Activated T-cell treated with anti-CD3 and anti-CD28 coated beads, Interleukin-2, amount 50 U/mL, for 1 hour (primary cell): ENCODE data around the gene MCM6.

Source experiments
- DNase-seq: peaks from one replicate; pipeline ENCODE4 v3.0.0-alpha.2; 2020

The MCM6 gene

GRCh38 chr2:135853401-135853800 is 22.8 kb downstream of the MCM6 start:
- DNase-seq, result no peak

DNA sequence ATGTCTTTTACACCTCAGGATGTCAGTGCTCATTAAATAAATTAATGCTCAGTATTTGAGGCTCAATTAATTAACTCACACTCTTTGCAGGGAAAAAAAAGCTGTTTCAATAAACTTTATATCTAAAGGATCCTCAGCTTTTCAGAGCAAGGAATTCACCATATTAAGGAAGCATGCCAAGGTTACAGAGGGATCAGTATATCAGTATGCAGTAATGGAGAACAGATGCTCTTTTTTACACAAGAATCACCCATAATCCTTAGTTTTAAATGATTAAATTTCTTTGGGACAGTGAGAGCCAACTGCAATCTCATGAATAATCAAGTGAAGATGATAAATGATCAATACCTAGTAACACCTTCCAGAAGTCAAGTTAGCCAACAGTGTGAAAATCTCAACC is 24.4 kb downstream of the MCM6 start:
- no peak for DNase-seq

GRCh38 chr2:135850892-135851668 is 25.2 kb downstream of the MCM6 start:
- no peak for DNase-seq

DNA sequence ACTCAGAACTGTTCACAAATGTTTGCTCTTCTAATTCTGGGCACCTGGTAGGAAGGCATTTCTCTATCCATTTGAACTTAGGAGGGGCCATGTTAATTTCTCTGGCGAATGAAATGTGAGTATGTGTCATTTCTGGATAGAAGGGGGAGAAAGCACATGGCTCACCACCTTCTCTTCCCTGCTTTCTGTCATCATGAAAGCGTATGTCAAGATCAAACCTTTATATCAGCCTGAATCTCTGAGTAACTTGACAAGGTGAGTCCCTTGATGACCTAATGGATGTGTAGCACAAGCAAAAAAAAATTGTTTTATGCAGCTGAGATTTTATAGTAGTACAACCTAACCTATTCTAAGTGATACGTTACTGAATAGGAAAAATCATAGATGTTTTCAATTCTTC is 27.2 kb downstream of the MCM6 start:
- DNase-seq, result no peak

DNA sequence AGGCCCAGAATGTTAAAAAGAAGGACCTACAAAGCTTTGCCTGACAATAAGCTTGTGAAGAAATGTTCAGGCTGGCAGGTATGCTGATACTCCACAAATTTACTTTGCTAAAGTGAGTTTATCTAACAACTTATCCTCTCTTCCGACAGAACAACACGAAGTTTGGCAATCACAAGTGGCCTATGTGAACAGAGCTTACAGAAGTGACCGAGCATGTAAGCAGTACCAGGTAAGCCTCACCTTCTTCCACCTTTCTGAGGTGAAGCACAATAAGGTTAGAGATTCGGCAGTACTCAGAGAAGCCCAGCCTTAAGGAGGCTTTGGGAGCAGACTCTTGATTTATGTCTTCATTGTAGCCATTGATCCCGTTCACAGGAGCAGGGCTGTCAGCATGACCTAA is 30.2 kb downstream of the MCM6 start:
- DNase-seq, result no peak

- DNase-seq, result no peak
These were observed 31.0 kb downstream of the MCM6 start for GRCh38 chr2:135845257-135845656.

GRCh38 chr2:135844301-135844895 is 31.8 kb downstream of the MCM6 start:
- DNase-seq, result no peak

DNA sequence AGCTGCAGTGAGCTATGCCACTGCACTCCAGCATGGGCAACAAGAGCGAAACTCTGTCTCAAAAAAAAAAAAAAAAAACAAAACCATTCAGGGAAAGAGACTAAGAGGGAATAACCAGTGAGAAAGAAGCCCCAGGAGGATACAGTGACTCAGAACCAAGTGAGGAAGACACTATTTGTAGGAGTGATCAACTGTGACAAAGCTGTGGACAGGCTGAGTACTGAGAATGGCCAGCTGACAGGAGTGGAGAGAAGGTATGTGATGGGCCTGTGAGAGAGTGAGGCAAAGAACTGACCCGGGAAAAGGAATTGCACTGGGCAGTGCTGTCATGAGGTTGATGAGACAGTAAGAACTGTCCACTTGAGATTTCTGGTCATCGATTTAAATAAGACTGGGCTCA is 32.6 kb downstream of the MCM6 start:
- no peak for DNase-seq

DNA sequence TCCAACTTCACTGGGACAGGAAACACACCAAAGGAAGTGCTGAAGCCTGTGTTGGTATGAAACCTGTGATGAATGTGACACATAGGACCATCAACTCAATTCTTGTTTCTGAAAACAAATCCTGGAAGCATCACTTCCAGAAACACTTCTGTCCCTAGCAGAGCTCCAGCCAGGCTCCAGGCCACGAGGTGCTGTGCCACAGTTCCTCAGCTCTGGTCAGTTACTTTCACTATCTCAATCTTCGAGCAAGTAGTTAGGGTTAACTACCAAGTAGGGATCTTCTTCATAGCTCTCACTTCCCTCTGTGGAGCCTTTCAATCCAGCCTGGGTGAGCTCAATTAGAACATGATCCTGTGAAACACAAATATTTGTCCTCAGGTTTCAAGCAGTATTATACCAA is 35.6 kb downstream of the MCM6 start:
- DNase-seq, result no peak

- DNase-seq, result no peak
These were observed 36.5 kb downstream of the MCM6 start for GRCh38 chr2:135839713-135840112.

DNA sequence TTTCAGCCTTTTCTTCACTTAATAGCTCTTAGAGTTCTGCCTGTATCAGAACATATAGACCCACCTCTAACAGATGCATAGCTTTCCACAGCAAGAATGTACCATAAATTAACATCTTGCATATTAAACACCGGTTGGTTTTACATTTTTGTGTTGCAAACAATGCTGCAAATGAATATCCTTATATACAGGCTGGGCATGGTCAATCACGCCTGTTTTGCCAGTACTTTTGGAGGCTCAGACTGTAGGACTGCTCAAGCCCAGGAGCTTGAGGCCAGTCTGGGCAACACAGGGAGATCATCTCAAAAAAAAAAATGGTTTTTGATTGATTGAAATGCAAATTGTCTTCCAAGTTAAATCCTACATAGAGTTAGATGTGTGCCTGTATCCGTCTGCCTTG is 37.7 kb downstream of the MCM6 start:
- DNase-seq, result no peak

- DNase-seq, result no peak
These were observed 39.5 kb downstream of the MCM6 start, which contains the start of gene LCT for GRCh38 chr2:135836596-135837270. Gene LCT (minus strand): TSS chr2:135837184. CDS start chr2:135837169, 15 bp downstream.

DNA sequence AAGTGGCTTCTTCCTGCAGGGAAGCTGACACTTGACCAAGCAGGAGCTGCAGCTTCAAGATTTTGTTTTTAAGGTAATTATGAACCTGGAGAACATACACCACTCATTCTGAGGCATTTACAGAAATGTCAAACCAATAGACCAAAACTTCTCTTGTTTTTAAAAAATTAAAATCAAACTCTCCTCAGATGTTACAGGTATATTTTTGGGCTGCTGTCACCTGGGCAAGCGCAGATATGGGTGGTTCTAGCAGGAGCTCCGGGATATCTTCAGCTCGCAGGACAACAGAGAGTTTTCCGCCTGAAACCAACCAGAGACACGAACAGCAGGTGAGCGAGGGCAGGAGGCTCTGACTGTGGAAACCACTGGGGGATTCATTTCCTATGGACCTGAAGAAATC is 43.4 kb downstream of the MCM6 start:
- DNase-seq, result no peak

- DNase-seq, result no peak
These were observed 44.9 kb downstream of the MCM6 start for GRCh38 chr2:135831180-135831812.

- DNase-seq, result no peak
These were observed 46.7 kb downstream of the MCM6 start for GRCh38 chr2:135829378-135830135.

- DNase-seq, result no peak
These were observed 49.7 kb downstream of the MCM6 start for GRCh38 chr2:135826544-135826943.

- DNase-seq, result no peak
These were observed 50.6 kb downstream of the MCM6 start for GRCh38 chr2:135825550-135826176.

DNA sequence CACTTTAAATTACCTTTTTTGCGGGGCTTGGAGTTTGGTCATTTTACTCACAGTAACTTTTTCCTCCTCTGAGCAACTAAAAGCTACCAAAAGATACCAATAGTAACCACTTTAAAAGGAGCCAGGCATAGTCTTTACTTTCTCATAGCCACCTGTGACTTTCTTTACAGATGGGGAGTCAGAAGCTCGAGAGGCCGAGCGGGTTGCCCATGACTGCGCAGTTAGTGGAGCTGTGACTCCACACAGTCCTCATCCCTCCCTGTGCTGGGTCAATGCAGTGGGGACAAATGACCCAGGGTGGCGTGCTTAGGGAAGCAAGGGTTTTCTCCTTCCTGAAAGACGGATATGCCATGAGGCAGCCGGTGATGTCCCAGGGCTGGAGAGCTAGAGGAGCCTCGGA is 51.1 kb downstream of the MCM6 start:
- DNase-seq, result no peak

GRCh38 chr2:135822855-135823254 is 53.4 kb downstream of the MCM6 start:
- DNase-seq, result no peak

- no peak for DNase-seq
These were observed 55.1 kb downstream of the MCM6 start for GRCh38 chr2:135821190-135821589.

- DNase-seq, result peak; percentile 51
These were observed 56.1 kb downstream of the MCM6 start for GRCh38 chr2:135820003-135820618.
